ENCODE results near the gene TPM3.

GRCh38 chr1:154198756-154199562, 7.1 kb upstream of the TPM3 start:
- TF ChIP-seq CTCF (IDR thresholded peaks at IDR 0.05) (peak in 6 of 7 experiments; percentile 38 to 56 (median 50)), POLR2A (IDR thresholded peaks at IDR 0.05) (no peak)
